Caco-2 (cell line): ENCODE measurements around the gene RNF32. TPM values are rescaled to one million over a fixed set of nuclear protein-coding genes. Genes with fewer than 3 reads are reported as not detected.

Experiments
- BruUV-seq: library from RNA; stranded (reverse); fragments of 400-500 nt; replicated peaks from 2 replicates; lab custom pipeline; 2021; lab: Mats Ljungman, UMichigan
- CTCF ChIA-PET: fragments of 300-600 bp; sonication (Branson Sonifier 250); formaldehyde crosslinking; loops from one replicate; lab custom pipeline; 2022; ENCODE audit warnings: antibody characterized with exemption; lab: Charles Lee
- POLR2A ChIA-PET: fragments of 300-600 bp; sonication (Branson Sonifier 250); formaldehyde crosslinking; loops from one replicate; lab custom pipeline; 2022; ENCODE audit warnings: antibody characterized with exemption; lab: Charles Lee
- DNase-seq, 2 experiments: peaks; one replicate each; pipeline versions ENCODE4 v3.0.0 to v3.0.0-alpha.2; 2020 to 2022
- H3K27me3 ChIP-seq: replicated peaks from 2 replicates; pipeline ENCODE4 v1.6.0; 2011; ENCODE audit warnings: low read length; ENCODE audit not compliant: control insufficient read depth, insufficient read depth
- H3K36me3 ChIP-seq: 2 replicates; pipeline ENCODE4 v1.5.1; 2011; ENCODE audit warnings: low read length; ENCODE audit not compliant: control insufficient read depth, insufficient read depth
- H3K4me1 ChIP-seq: fragments of 250-450 bp; sonication (Bioruptor Pico); 2 replicates; pipeline ENCODE4 v1.5.1; 2020; ENCODE audit warnings: mild to moderate bottlenecking
- H3K4me3 ChIP-seq: 2 replicates; pipeline ENCODE4 v1.5.1; 2011; ENCODE audit warnings: low read depth, mild to moderate bottlenecking, control low read depth, low read length
- H3K9me3 ChIP-seq: fragments of 250-450 bp; sonication (Bioruptor Pico); 2 replicates; pipeline ENCODE4 v1.5.1; 2020; ENCODE audit warnings: mild to moderate bottlenecking, moderate library complexity
- H3K27ac Mint-ChIP-seq: one replicate; pipeline ENCODE4 v1.8.0; 2022; ENCODE audit warnings: mixed read lengths; ENCODE audit not compliant: unreplicated experiment
- H3K27me3 Mint-ChIP-seq: one replicate; pipeline ENCODE4 v1.8.0; 2022; ENCODE audit warnings: mixed read lengths; ENCODE audit not compliant: insufficient read depth, unreplicated experiment
- H3K36me3 Mint-ChIP-seq: one replicate; pipeline ENCODE4 v1.8.0; 2022; ENCODE audit warnings: mild to moderate bottlenecking, mixed read lengths; ENCODE audit not compliant: insufficient read depth, unreplicated experiment
- H3K4me1 Mint-ChIP-seq: one replicate; pipeline ENCODE4 v1.8.0; 2022; ENCODE audit warnings: low read depth, mixed read lengths; ENCODE audit not compliant: unreplicated experiment
- H3K4me3 Mint-ChIP-seq: one replicate; pipeline ENCODE4 v1.8.0; 2022; ENCODE audit warnings: mild to moderate bottlenecking, moderate library complexity, mixed read lengths; ENCODE audit not compliant: unreplicated experiment
- H3K9me3 Mint-ChIP-seq: one replicate; pipeline ENCODE4 v1.8.0; 2022; ENCODE audit warnings: mixed read lengths; ENCODE audit not compliant: unreplicated experiment
- CTCF ChIP-seq, 2 experiments: fragments of 200-600 bp in 1 of 2; IDR thresholded peaks; 1 replicate in 1 of 2; 2 replicates in 1 of 2; pipeline versions ENCODE4 v1.5.1 to v1.8.0; 2011 to 2022; ENCODE audit warnings: antibody characterized with exemption in 1 of 2, control low read depth in 1 of 2, inconsistent platforms in 1 of 2, low read depth in 1 of 2, low read length in 1 of 2, mild to moderate bottlenecking in 1 of 2, moderate library complexity in 1 of 2; ENCODE audit not compliant: insufficient read depth in 1 of 2, severe bottlenecking in 1 of 2, unreplicated experiment in 1 of 2
- intact Hi-C: fragments of 100-400 bp; cut with micrococcal nuclease; formaldehyde crosslinking; loops from one replicate; pipeline ENCODE4 v1.10.0; 2022; ENCODE audit not compliant: unreplicated experiment
- total RNA-seq: library from RNA; stranded (reverse); gene quantifications from 2 replicates; pipeline ENCODE4 v1.2.3, GENCODE V29; 2022

The RNF32 gene
- total RNA-seq, 1 experiment from 2014 or later: 26.0 TPM

GRCh38 chr7:156607332-156608172, 33.0 kb upstream of the RNF32 start:
- no peak overlapping the region for H3K4me3 ChIP-seq
- no peaks in the 10 kb centered on the region for H3K27me3 ChIP-seq
- peaks cover 1% of the 10 kb centered on the region; the same call in 1 of the 2 replicates for H3K36me3 ChIP-seq
- H3K27me3 Mint-ChIP-seq: no peaks in the 10 kb centered on the region
- intact Hi-C loops: no loop called here
- DNase-seq: peak in 1 of 2 experiments; percentile 23
- no peak for TF ChIP-seq CTCF (IDR thresholded peaks at IDR 0.05; ENCODE audit: insufficient read depth in 1 of 2, low read depth in 1 of 2, low read length in 1 of 2, severe bottlenecking in 1 of 2, unreplicated experiment in 1 of 2)
- POLR2A ChIA-PET: no interaction called here
- H3K9me3 Mint-ChIP-seq: no peaks in the 10 kb centered on the region
- peaks cover 35% of the 10 kb centered on the region for H3K36me3 Mint-ChIP-seq
- no TSS peak for BruUV-seq
- peaks cover 56% of the 10 kb centered on the region for H3K4me1 Mint-ChIP-seq
- H3K4me3 Mint-ChIP-seq: no peak overlapping the region
- CTCF ChIA-PET: no interaction called here
- H3K4me1 ChIP-seq: peaks cover 79% of the 10 kb centered on the region
- peak overlapping the region; percentile 97 for H3K27ac Mint-ChIP-seq
- no peaks in the 10 kb centered on the region for H3K9me3 ChIP-seq

DNA sequence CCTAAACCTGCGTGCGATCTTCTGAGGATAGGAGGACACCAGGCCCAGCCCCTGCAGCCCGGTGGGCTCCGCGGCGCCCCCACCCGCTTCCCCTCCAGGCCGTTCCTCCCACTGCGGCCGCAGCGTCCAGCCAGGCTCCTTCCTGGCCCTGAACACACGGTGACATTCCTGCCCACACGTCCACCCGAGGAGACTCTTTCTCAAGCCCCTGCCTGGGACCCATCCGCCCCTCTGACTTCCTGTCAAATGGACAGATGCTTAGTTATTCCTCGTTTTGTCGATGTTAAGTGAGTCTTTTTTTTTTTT, 32.4 kb upstream of the RNF32 start:
- H3K4me1 ChIP-seq: peaks cover 79% of the 10 kb centered on the region
- H3K4me3 ChIP-seq: no peak overlapping the region
- peaks cover 1% of the 10 kb centered on the region; the same call in 1 of the 2 replicates for H3K36me3 ChIP-seq
- Mint-ChIP-seq H3K27me3 (no peaks in the 10 kb centered on the region), H3K36me3 (peaks cover 39% of the 10 kb centered on the region), H3K9me3 (no peaks in the 10 kb centered on the region), H3K4me1 (peaks cover 56% of the 10 kb centered on the region), H3K4me3 (no peak overlapping the region), H3K27ac (peak overlapping the region; percentile 97)
- ChIA-PET POLR2A (no interaction called here), CTCF (no interaction called here)
- BruUV-seq: no TSS peak
- TF ChIP-seq CTCF (IDR thresholded peaks at IDR 0.05; ENCODE audit: insufficient read depth in 1 of 2, low read depth in 1 of 2, low read length in 1 of 2, severe bottlenecking in 1 of 2, unreplicated experiment in 1 of 2): no peak
- no peak for DNase-seq
- no peaks in the 10 kb centered on the region for H3K27me3 ChIP-seq
- intact Hi-C loops: no loop called here
- H3K9me3 ChIP-seq: no peaks in the 10 kb centered on the region

- Mint-ChIP-seq H3K4me3 (peak overlapping the region; percentile 54), H3K27ac (peak overlapping the region; percentile 97), H3K4me1 (peaks cover 58% of the 10 kb centered on the region), H3K9me3 (no peaks in the 10 kb centered on the region), H3K27me3 (no peaks in the 10 kb centered on the region), H3K36me3 (peaks cover 41% of the 10 kb centered on the region)
- Histone ChIP-seq H3K9me3 (no peaks in the 10 kb centered on the region), H3K4me3 (no peak overlapping the region), H3K36me3 (peaks cover 1% of the 10 kb centered on the region; the same call in 1 of the 2 replicates), H3K4me1 (peaks cover 78% of the 10 kb centered on the region), H3K27me3 (no peaks in the 10 kb centered on the region)
- TF ChIP-seq CTCF (IDR thresholded peaks at IDR 0.05; ENCODE audit: insufficient read depth in 1 of 2, low read depth in 1 of 2, low read length in 1 of 2, severe bottlenecking in 1 of 2, unreplicated experiment in 1 of 2): no peak
- DNase-seq: peak; percentile 87 to 89
- intact Hi-C loops: loop anchor here (1.0 kb wide), 2 partner anchors 11 to 49 kb away; no protein-coding TSS in a partner anchor
- CTCF ChIA-PET: interaction anchor here (0.8 to 1.5 kb wide), 3 partner anchors 11 to 57 kb away, joined by 3 to 4 read pairs (median 4); no protein-coding TSS in a partner anchor
- POLR2A ChIA-PET: interaction anchor here (0.9 to 1.2 kb wide), 3 partner anchors 11 to 30 kb away, joined by 3 to 5 read pairs (median 4); no protein-coding TSS in a partner anchor
- BruUV-seq: TSS peak; percentile 97
These were observed 31.3 kb upstream of the RNF32 start for GRCh38 chr7:156609010-156609877.
